Measurements from ENCODE around the gene COX20.
A peak's percentile ranks its signal among the peaks of the same experiment; 100 is the strongest.

The COX20 gene

GRCh38 chr1:244849189-244849866 is 13.9 kb downstream of the COX20 start:
- H3K4me3 ChIP-seq = no peak overlapping the region
- no peak overlapping the region for H3K27ac ChIP-seq

- H3K27ac ChIP-seq = no peak overlapping the region
These were observed 14.8 kb downstream of the COX20 start for GRCh38 chr1:244850099-244850852.

GRCh38 chr1:244850896-244851295 is 15.4 kb downstream of the COX20 start:
- Histone ChIP-seq H3K4me3 (no peak overlapping the region), H3K27ac (no peak overlapping the region)

More at GRCh38 chr1:244850099-244850852, 14.8 kb downstream of the COX20 start:
- no peak overlapping the region for H3K4me3 ChIP-seq

- no peak overlapping the region for H3K27ac ChIP-seq
These were observed 16.2 kb downstream of the COX20 start for GRCh38 chr1:244851546-244852231.

GRCh38 chr1:244852694-244853093 is 17.2 kb downstream of the COX20 start:
- Histone ChIP-seq H3K4me3 (no peak overlapping the region), H3K27ac (no peak overlapping the region)

More at GRCh38 chr1:244851546-244852231, 16.2 kb downstream of the COX20 start:
- H3K4me3 ChIP-seq = no peak overlapping the region

GRCh38 chr1:244854166-244854565 is 18.7 kb downstream of the COX20 start:
- H3K4me3 ChIP-seq = no peak overlapping the region
- peak overlapping the region in 1 of 21 experiments; percentile 17 for H3K27ac ChIP-seq

GRCh38 chr1:244854865-244855578 is 19.6 kb downstream of the COX20 start:
- H3K4me3 ChIP-seq = no peak overlapping the region
- no peak overlapping the region for H3K27ac ChIP-seq

- Histone ChIP-seq H3K4me3 (no peak overlapping the region), H3K27ac (peak overlapping the region in 1 of 21 experiments; percentile 18)
These were observed 22.3 kb downstream of the COX20 start for GRCh38 chr1:244857761-244858160.

- no peak overlapping the region for H3K27ac ChIP-seq
These were observed 22.9 kb downstream of the COX20 start for GRCh38 chr1:244858357-244858756.

GRCh38 chr1:244860078-244860477 is 24.6 kb downstream of the COX20 start:
- Histone ChIP-seq H3K4me3 (peak overlapping the region in 3 of 7 experiments; percentile 13 to 85 (median 77)), H3K27ac (peak overlapping the region in 5 of 21 experiments; percentile 13 to 100 (median 50))

More at GRCh38 chr1:244858357-244858756, 22.9 kb downstream of the COX20 start:
- H3K4me3 ChIP-seq = no peak overlapping the region

- Histone ChIP-seq H3K27ac (peak overlapping the region in 7 of 21 experiments; percentile 8 to 100 (median 47)), H3K4me3 (peak overlapping the region in 5 of 7 experiments; percentile 77 to 97 (median 85))
These were observed 25.6 kb downstream of the COX20 start for GRCh38 chr1:244860914-244861610.

GRCh38 chr1:244861683-244862082 is 26.2 kb downstream of the COX20 start:
- Histone ChIP-seq H3K4me3 (peak overlapping the region; percentile 77 to 98 (median 85)), H3K27ac (peak overlapping the region in 8 of 21 experiments; percentile 10 to 100 (median 96))

GRCh38 chr1:244862354-244862698 is 26.9 kb downstream of the COX20 start:
- Histone ChIP-seq H3K4me3 (peak overlapping the region; percentile 77 to 98 (median 85)), H3K27ac (peak overlapping the region in 20 of 21 experiments; percentile 95 to 100 (median 100))

- Histone ChIP-seq H3K4me3 (peak overlapping the region; percentile 77 to 98 (median 85)), H3K27ac (peak overlapping the region; percentile 95 to 100 (median 100))
These were observed 27.4 kb downstream of the COX20 start for GRCh38 chr1:244862699-244863490.

- Histone ChIP-seq H3K4me3 (peak overlapping the region; percentile 77 to 98 (median 85)), H3K27ac (peak overlapping the region; percentile 95 to 100 (median 100))
These were observed 28.2 kb downstream of the COX20 start for GRCh38 chr1:244863491-244864252.

- Histone ChIP-seq H3K4me3 (peak within 1 kb of the TSS; percentile 77 to 98 (median 85)), H3K27ac (peak within 1 kb of the TSS; percentile 95 to 100 (median 100))
These were observed 29.0 kb downstream of the COX20 start, which contains the start of gene HNRNPU for GRCh38 chr1:244864253-244865027. Gene HNRNPU (minus strand): TSS chr1:244864543. CDS start chr1:244864307, 236 bp downstream.

- H3K27ac ChIP-seq = peak overlapping the region; percentile 40 to 100 (median 100)
- peak overlapping the region; percentile 77 to 98 (median 85) for H3K4me3 ChIP-seq
These were observed 29.5 kb downstream of the COX20 start for GRCh38 chr1:244865028-244865371.
